Measurements from ENCODE around the gene SLC2A3.
"Not testable (repeated sequence)": the region's sequence is repeated elsewhere in the genome, so short reads cannot be mapped to it uniquely, and the experiment has no call there.

Gene SLC2A3

DNA sequence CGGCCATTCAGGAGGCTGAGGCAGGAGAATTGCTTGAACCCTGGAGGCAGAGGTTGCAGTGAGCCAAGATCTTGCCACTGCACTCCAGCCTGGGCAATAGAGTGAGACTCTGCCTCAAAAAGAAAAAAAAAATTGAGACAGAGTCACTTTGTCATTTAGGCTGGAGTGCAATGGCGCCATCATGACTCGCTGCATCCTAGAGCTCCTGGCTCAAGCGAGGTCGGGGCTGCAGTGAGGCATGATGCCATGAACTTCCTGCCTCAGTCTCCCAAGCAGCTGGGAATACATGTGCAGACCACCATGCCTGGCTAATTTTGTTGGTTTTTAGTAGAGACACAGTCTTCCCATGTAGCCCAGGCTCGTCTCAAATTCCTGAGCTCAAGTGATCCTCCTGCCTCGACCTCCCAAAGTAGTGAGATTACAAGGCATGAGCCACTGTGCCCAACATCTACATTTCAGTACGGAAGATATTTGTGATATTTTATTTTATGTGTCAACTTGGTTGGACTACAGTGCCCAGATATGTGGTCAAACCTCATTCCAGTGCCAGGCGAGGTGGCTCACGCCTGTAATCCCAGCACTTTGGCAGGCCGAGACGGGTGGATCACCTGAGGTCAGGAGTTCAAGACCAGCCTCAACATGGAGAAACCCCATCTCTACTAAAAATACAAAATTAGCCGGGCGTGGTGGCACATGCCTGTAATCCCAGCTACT is 14.4 kb upstream of the SLC2A3 start:
- not testable (repeated sequence) for DNase-seq

DNA sequence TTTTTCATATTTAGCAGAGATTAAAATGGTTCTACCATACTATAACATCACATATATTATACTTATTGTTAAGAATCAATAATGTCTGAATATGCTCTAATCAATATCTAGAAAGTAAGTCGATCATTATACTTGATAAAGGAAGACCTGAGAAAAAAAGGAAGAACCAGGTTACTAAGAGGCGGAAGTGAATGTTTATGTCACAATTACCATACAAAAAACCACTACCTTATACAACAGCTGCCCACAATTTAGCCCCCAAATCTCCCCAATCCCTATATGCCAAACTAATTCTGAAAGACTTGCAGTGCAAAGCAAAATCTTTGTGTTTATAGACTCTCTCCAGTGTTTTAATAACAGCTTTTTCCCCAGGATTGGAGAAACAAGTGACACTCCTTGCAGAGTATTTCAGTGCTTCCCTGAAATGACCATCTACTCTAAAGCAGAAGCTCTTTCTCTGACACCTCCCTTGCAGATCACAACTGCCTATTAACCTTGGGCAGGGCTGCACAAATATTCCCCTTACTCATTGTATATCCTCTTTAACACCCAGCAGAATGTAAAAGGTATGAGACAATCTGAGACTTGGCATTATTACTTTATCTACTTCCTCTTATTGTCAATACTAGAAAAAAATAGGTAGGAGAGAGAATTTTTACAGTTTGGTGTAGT is 12.7 kb upstream of the SLC2A3 start:
- DNase-seq: no peak

DNA sequence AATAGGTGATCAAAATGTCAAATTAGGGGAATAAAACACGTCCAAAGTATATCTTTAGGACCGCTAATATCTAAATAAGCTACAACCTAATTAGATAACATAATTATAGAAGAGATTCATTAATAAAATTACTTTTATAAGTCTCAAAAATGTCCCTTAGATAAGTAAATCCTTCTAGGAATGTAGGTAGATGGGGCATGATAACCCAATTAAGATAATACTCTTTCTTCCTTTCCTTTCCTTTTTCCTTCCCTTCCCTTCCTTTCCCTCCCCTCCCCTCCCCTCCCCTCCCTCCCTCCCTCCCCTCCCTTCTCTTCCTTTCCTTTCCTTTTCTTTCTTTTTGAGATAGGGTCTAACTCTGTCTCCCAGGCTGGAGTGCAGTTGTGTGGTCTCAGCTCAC is 11.0 kb upstream of the SLC2A3 start:
- no peak for DNase-seq

DNA sequence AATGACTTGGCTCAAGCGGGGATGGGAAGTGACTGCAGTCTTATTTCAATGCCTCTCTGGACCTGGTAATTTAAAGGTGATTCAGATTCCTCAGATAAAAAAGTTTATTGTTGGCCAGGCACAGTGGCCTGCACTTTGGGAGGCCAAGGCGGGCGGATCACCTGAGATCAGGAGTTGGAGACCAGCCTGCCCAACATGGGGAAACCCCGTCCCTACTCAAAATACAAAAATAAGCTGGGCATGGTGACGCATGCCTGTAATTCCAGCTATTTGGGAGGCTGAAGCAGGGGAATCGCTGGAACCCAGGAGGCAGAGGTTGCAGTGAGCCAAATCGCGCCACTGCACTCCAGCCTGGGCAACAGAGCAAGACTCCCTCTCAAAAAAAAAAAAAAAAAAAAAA is 8.8 kb upstream of the SLC2A3 start:
- not testable (repeated sequence) for DNase-seq

DNA sequence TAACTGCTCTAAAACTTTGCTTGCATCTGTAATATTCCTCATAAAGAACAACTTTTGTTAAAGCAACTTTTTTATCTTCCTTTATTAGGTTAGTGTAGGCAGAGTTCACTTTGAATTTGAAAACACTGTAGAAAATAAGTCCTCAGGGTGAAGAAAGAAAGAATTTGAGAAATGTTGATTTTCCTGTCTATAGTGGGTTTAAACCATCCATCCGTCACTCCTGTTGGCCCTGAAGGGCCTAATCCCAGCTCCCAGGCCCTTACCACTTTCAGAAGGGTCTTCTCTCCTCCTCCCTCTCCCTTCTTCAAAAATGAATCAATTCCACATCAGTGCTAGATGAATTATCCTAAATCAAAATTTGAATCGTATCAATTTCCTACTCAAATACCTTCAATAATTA is 4.9 kb upstream of the SLC2A3 start:
- DNase-seq: no peak

DNA sequence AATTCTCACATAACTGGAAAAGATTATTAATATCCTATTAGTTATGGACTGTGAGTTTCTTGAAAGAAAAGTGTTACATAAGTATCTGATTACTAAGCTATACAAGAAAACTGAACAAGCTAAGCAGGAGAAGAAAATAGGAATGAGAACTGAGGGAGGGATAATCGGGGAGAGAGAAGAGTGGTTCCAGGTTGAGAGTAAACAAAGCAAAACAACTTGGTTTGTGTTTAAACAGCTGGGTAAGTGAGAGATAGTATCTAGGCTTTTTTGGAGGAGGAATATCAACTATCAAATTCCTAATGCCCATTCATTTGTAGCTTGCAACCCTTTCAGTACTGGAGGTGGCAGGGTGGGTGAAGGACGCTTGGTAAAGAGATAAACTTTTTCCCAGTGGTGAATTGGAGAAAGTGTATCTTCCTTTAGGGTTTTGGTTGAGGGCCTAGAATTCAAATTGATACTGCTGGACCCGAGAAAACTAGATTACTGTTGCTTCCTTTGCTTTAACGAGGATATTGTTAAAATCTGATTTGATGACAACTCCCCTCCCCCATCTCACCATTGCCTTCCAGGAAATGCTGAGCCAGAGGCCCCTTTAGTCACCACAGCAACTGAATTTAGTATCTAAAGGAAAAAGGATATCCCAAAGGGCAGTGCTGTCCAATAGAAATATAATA is 2.0 kb upstream of the SLC2A3 start:
- no peak for DNase-seq

DNA sequence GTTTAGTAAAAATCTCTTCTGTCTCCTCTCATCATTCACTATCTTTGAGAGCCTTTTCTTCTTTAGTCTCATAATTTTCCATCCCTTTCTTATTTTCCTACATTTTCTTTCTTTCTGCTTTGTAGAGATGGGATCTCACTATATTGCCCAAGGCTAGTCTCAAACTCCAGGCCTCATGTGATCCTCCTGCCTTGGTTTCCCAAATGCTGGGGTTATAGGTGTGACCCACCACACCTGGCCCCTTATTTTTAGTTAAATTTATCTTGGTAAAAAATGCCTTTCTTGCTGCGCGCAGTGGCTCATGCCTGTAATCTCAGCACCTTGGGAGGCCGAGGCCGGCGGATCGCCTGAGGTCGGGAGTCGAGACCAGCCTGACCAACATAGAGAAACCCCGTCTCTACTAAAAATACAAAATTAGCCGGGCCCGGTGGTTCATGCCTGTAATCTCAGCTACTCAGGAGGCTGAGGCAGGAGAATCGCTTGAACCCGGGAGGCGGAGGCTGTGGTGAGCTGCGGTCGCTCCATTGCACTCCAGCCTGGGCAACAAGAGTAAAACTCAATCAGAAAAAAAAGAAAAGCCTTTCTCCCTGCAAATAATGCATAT is 996 bp downstream of the SLC2A3 start:
- DNase-seq: no peak

DNA sequence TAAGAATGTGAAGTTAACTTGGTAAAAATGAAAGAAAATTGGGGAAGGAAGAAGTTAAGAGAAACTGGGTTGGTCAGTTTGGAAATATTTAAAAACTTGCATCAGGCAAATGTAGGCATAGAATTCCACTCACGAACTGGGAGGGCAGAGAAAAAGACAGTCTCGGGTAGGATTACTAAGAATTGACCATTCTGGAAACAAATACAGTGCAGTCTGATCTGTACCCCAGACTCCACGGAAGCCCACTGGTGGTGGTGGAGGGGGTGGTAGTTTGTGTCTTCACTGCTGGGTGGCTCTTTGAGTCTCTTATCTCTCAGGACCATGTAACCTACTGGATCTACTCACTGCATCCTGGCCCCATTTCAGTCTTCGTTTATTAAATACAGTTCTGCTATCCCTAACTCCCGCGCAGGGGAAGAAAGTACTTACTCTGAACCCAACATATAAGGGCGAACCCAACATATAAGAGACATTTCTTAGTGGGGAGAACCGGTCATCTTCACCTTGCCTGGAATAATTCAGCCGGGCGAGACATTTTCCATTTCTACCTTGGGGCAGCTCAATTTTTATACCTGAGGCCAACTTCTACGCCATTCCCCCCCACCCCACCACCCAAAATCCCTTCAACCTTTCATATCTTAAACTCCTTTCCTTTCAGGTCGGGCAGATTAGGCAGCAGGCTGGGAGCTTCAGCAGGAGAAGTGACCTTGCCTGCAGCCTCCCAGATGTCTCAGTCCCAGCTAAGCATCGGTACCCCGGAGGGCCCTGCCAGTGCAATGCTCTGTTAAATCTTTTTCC is 1.7 kb downstream of the SLC2A3 start:
- DNase-seq: no peak

DNA sequence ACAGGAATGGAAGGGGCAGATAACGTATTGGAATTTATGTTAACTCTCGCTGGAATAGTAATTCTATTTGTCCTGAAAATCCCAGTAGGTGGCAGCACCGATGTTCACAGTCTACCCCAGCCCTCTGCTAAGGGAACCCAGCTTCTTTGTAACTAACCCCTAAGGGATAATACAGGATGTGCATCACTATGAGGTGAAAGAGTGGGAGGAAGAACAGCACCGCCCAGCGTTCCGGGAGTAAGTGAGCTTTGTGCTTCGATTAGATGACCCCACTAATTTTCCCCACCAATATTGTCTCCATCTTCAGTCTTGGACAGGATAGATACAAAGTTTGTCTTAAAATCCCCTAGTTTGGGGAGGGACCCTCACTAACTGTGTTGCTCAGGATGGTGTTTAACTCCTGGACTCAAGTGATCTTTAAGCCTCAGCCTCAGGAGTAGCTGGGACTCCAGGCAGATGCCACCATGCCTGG is 2.7 kb downstream of the SLC2A3 start:
- peak in 2 of 3 experiments; percentile 20 to 71 for DNase-seq

DNA sequence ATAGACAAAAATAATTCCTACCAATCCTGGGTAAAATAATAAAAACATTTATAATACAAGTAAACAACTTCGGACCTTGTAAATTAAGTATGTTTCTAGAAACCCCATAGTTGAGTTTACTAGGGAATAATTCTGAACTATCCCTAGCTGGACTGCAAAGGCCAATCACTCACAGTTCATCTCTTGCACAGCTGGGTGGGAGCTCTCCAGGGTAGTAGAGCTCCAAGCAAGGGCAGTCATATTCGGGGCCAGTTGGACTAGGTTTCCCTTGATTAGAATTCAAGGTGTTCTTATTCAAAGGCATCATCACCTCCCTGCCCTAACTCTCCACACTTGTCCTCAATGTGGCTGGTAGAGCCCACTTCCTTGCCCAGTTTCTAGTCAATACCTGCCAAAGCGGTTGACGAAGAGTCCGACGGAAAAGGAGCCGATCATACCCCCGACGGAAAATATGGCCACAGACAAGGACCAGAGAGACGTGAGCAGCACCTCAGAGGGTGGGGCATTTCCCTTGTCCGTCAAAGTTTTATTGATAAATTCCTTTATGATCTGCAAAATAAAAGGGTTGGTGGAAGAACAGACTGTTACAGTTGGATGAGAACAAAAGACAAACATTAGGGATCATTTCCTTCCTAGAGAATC is 3.3 kb downstream of the SLC2A3 start:
- DNase-seq: not testable (repeated sequence)

DNA sequence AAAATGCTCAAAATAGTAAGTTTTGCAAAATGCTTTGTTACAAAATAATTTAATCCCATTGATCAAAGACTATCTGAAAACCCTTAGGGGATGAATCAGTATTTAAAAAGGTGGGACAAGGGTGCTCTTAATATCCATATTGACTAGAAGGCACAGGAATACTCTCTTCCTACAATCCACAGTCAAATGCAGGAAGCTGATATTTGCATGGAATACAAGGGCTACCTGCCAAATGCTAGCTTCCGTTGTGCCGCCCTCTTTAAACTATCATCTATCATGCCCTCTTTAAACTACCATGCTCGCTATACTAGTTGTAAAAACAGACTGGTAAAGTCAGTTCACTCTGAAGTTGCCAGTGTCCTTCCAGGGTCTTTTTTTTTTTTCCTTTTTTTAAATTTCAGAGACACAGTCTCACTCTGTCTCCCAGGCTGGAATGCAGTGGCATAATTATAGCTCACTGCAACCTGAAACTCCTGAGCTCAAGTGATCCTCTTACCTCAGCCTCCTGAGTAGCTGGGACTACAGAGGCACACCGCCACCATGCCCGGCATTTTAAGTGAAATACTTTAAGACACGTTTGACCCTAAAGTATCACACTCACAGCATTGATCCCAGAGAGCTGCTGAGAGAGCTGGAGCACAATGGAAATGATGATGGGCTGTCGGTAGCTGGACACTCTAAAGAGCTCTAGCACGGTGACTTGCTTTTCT is 6.7 kb downstream of the SLC2A3 start:
- no peak for DNase-seq

DNA sequence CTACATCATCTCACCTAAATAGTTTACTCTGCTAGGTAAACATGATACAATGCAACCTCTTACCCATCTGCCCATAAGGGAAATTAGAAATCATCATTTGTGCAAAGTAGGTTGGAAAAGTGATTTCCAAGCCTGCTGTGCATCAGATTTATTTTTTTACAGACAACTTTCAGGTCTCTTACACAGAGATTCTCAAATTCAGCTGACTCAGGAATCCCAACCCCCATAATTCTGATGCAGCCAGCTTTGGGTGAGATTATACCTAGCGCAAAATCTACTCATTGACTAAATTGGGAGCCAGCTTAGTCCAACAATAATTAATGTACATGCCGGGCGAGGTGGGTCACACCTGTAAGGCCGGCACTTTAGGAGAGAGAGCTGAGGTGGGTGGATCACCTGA is 8.5 kb downstream of the SLC2A3 start:
- DNase-seq: no peak

DNA sequence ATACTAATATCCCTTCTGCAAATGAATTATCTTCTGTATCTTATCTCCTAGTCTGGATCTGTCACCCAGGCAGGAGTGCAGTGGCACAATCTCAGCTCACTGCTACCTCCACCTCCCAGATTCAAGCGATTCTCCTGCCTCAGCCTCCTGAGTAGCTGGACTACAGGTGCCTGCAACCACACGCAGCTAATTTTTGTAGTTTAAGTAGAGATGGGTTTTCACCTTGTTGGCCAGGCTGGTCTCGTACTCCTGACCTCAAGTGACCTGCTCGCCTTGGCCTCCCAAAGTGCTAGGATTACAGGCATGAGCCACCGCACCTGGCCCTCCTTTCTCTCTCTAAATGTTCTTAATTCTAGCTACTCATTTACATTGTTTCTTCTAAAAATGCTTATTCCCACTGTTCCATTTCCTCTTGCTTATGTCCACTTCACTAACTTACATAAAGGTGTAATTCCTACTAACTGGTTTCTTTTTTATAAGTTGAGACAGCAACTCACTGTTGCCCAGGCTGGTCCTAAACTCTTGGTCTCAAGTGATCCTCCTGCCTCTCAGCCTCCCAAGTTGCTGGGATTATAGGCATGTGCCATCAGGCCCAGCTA is 9.8 kb downstream of the SLC2A3 start:
- DNase-seq: not testable (repeated sequence)

DNA sequence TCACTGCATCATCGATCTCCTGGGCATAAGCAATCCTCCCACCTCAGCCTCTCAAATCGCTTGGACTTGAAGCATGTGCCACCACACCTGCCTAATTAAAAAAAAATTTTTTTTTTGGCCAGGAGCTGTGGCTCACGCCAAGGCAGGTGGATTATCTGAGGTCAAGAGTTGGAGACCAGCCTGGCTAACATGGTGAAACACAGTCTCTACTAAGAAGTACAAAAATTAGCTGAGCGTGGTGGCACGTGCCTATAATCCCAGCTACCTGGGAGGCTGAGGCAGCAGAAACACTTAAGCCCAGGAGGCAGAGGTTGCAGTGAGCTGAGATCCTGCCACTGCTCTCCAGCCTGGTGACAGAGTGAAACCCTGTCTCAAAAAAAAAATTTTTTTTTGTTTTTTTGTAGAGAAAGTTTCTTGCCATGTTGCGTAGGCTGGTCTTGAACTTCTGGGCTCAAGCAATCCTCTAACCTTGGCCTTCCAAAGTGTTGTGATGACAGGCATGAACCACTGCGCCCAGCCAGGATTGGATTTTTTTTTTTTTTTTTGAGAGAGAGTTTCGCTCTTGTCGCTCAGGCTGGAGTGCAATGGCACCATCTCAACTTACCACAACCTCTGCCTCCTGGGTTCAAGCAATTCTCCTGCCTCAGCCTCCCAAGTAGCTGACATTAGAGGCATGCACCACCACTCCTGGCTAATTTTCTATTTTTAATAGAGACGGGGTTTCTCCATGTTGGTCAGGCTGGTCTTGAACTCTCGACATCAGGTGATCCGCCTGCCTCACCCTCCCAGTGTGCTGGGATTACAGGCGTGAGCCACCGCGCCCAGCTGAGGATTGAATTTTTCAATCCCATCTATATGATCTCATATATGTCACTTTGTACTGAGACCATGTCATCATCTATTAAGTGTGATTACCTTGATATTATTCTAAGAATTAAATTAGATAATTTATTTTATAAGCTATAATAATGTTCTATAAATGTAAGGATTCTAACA is 12.4 kb downstream of the SLC2A3 start:
- DNase-seq: no peak

DNA sequence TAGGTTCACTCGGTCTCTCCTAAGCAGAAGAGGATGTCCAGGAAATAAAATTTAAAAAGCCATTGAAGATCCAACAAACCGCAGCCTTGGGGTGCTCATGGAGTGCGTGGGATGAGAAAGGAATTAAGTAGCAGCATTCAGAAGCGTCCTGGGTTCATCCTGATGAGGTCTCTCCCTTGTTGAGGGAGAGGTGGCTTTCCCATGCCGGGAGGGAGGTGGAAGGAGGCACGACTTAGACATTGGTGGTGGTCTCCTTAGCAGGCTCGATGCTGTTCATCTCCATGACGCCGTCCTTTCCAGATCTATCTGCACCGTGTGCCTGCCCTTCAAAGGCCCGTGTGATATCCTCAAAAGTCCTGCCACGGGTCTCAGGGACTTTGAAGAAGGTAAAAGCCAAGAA is 14.8 kb downstream of the SLC2A3 start:
- not testable (repeated sequence) for DNase-seq

DNA sequence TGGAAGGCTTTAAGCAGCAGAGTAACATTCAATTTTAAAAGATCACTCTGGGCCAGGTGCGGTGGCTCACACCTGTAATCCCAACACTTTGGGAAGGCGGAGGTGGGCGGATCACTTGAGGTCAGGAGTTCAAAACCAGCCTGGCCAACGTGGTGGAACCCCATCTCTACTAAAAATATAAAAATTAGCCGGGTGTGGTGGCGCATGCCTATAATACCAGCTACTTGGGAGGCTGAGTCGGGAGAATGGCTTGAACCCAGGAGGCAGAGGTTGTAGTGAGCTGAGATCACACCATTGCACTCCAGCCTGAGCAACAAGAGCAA is 17.8 kb downstream of the SLC2A3 start:
- not testable (repeated sequence) for DNase-seq

DNA sequence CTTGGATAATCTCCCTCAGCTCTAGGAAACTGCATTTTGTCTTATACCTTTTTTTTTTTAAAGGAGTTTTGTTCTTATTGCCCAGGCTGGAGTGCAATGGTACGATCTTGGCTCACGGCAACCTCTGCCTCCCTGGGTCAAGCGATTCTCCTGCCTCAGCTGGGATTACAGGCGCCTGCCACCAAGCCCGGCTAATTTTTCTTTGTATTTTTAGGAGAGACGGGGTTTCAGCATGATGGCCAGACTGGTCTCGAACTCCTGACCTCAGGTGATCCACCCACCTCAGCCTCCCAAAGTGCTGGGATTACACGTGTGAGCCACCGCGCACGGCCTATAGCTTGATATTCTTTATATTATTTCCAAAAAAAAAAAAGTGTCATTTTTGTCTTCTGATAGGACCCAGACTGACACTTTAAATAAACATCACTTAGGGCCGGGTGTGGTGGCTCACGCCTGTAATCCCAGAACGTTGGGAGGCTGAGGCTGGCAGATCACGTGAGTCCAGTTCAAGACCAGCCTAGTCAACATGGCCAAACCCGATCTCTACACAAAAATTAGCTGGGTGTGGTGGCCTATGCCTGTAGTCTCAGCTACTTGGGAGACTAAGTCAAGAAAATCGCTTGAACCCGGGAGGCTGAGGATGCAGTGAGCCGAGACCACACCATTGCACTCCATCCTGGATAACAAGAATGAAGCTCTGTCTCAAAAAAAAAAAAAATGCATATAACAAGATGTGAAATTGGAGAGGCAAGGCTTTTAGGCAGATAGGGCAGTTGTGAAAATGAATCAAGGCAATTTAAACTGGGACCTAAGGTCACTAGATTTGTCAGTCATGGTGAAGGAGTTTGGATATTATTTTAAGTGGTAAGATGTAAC is 18.4 kb downstream of the SLC2A3 start:
- DNase-seq: no peak

DNA sequence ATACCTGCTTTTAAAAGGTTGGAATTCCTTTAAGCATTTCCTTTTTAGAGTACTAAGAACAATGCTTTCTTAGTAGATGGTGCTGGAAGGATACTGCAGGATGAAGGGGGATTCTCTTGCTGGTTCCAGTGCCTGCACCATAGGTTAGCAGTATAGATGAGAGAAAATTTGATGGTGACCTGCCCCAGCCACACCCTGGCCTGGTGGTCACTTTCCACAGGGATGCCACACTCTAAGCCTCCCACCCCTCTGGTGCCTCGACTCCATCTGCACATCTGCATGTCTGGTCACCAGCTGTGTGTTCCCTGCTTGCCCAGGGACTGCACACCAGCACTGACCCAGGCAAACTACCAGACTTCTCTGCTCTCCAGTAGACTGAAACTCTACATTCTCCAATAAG is 19.1 kb downstream of the SLC2A3 start:
- no peak for DNase-seq
